SK-N-SH treated with all-trans-retinoic acid at 6 μM for 48 hours (cell line): Measurements from ENCODE around the gene HTR7.

Experiments
- ATAC-seq: fragments of 200-7000 bp; cut with Tn5 transposase; 3 replicates; pipeline ENCODE4 v1.9.1; 2020; ENCODE audit warnings: mild to moderate bottlenecking, moderate library complexity
- CSDC2 ChIP-seq: fragments of 250-450 bp; sonication (Bioruptor Pico); IDR thresholded peaks from 2 replicates; pipeline ENCODE4 v1.5.0; 2020; ENCODE audit warnings: mild to moderate bottlenecking, moderate library complexity
- ESRRG ChIP-seq: fragments of 250-450 bp; sonication (Bioruptor Pico); IDR thresholded peaks from 2 replicates; pipeline ENCODE4 v1.6.1; 2021; ENCODE audit warnings: mild to moderate bottlenecking
- GLIS3 ChIP-seq: fragments of 250-450 bp; sonication (Bioruptor Pico); IDR thresholded peaks from 2 replicates; pipeline ENCODE4 v1.5.0; 2020; ENCODE audit warnings: mild to moderate bottlenecking, moderate library complexity
- ISL1 ChIP-seq: fragments of 250-450 bp; sonication (Bioruptor Pico); IDR thresholded peaks from 2 replicates; pipeline ENCODE4 v2.1.2; 2022; ENCODE audit warnings: mild to moderate bottlenecking, moderate library complexity
- OSR1 ChIP-seq: fragments of 250-450 bp; sonication (Bioruptor Pico); IDR thresholded peaks from 2 replicates; pipeline ENCODE4 v1.8.0; 2022; ENCODE audit warnings: moderate library complexity, mild to moderate bottlenecking, inconsistent platforms
- PATZ1 ChIP-seq: fragments of 250-450 bp; sonication (Bioruptor Pico); IDR thresholded peaks from 2 replicates; pipeline ENCODE4 v1.8.0; 2020; ENCODE audit warnings: mild to moderate bottlenecking, moderate library complexity, borderline replicate concordance
- PPARA ChIP-seq: fragments of 250-450 bp; sonication (Bioruptor Pico); IDR thresholded peaks from 2 replicates; pipeline ENCODE4 v1.5.0; 2020; ENCODE audit warnings: mild to moderate bottlenecking, borderline replicate concordance
- RARB ChIP-seq: fragments of 250-450 bp; sonication (Bioruptor Pico); IDR thresholded peaks from 2 replicates; pipeline ENCODE4 v1.8.0; 2021; ENCODE audit warnings: mild to moderate bottlenecking, moderate library complexity
- SNAI2 ChIP-seq: fragments of 250-450 bp; sonication (Bioruptor Pico); IDR thresholded peaks from 2 replicates; pipeline ENCODE4 v1.5.0; 2020; ENCODE audit warnings: mild to moderate bottlenecking, moderate library complexity
- TCF4 ChIP-seq: fragments of 250-450 bp; sonication (Bioruptor Pico); IDR thresholded peaks from 2 replicates; pipeline ENCODE4 v1.8.0; 2021; ENCODE audit warnings: mild to moderate bottlenecking, moderate library complexity, borderline replicate concordance
- TOX ChIP-seq: fragments of 250-450 bp; sonication (Bioruptor Pico); IDR thresholded peaks from 2 replicates; pipeline ENCODE4 v1.8.0; 2021; ENCODE audit warnings: mild to moderate bottlenecking, moderate library complexity, borderline replicate concordance
- ZFP3 ChIP-seq: fragments of 250-450 bp; sonication (Bioruptor Pico); IDR thresholded peaks from 2 replicates; pipeline ENCODE4 v1.5.0; 2020; ENCODE audit warnings: mild to moderate bottlenecking, moderate library complexity
- ZFP30 ChIP-seq: fragments of 450-650 bp; formaldehyde crosslinking; IDR thresholded peaks from 2 replicates; pipeline ENCODE4 v1.5.0; 2022; ENCODE audit warnings: mild to moderate bottlenecking, moderate library complexity
- ZNF565 ChIP-seq: fragments of 450-650 bp; formaldehyde crosslinking; conservative IDR thresholded peaks from 2 replicates; pipeline ENCODE4 v1.5.0; 2020; ENCODE audit warnings: low read depth, mild to moderate bottlenecking, moderate library complexity
- ZNF70 ChIP-seq: fragments of 450-650 bp; formaldehyde crosslinking; IDR thresholded peaks from 2 replicates; pipeline ENCODE4 v1.5.0; 2020; ENCODE audit warnings: mild to moderate bottlenecking, moderate library complexity
- ZNF8 ChIP-seq: fragments of 450-650 bp; formaldehyde crosslinking; IDR thresholded peaks from 2 replicates; pipeline ENCODE4 v1.5.0; 2020; ENCODE audit warnings: mild to moderate bottlenecking, moderate library complexity
- TF ChIP-seq, protein P1 (sequence below): fragments of 250-450 bp; sonication (Bioruptor Pico); IDR thresholded peaks from 2 replicates; pipeline ENCODE4 v1.5.1; 2020; ENCODE audit warnings: low read depth, mild to moderate bottlenecking, moderate library complexity
- TF ChIP-seq, protein P2 (sequence below): fragments of 250-450 bp; sonication (Bioruptor Pico); IDR thresholded peaks from 2 replicates; pipeline ENCODE4 v1.5.1; 2021; ENCODE audit warnings: mild to moderate bottlenecking, moderate library complexity
- TF ChIP-seq, protein P3 (sequence below): fragments of 250-450 bp; sonication (Bioruptor Pico); IDR thresholded peaks from 2 replicates; pipeline ENCODE4 v1.5.0; 2020; ENCODE audit warnings: mild to moderate bottlenecking, moderate library complexity

The HTR7 gene

GRCh38 chr10:90804354-90804753, 53.5 kb downstream of the HTR7 start:
- ATAC-seq: no peak

DNA sequence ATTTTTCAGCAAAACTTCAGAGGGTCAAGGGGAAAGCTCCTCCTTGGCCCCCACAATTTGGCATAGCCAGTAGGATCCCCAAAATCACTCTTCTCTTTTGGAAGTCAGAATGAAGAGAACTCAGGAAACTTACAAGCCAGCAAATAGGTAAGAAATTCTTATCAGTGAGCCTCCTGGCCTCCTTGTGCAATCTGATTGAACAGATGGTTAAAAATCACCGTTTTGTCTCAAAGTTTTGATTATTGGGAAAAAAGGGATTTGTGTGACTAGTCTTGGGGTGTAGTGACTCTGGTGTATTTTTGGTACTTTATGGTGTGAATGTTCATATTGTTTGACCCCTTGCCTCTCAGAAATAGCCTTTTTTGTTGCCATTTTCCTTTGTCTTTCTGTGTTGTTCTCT, 56.2 kb downstream of the HTR7 start:
- TF ChIP-seq PATZ1 (CRISPR knock-in tag): no peak
- TF ChIP-seq SNAI2: no peak
- no peak for TF ChIP-seq GLIS3
- TF ChIP-seq OSR1 (CRISPR knock-in tag): no peak
- TF ChIP-seq TOX (CRISPR knock-in tag): no peak
- TF ChIP-seq ZNF565 (CRISPR knock-in tag): no peak
- no peak for TF ChIP-seq ZNF70 (CRISPR knock-in tag)
- no peak for TF ChIP-seq TCF4 (CRISPR knock-in tag)
- TF ChIP-seq PPARA (CRISPR knock-in tag): no peak
- TF ChIP-seq, protein P1, sequence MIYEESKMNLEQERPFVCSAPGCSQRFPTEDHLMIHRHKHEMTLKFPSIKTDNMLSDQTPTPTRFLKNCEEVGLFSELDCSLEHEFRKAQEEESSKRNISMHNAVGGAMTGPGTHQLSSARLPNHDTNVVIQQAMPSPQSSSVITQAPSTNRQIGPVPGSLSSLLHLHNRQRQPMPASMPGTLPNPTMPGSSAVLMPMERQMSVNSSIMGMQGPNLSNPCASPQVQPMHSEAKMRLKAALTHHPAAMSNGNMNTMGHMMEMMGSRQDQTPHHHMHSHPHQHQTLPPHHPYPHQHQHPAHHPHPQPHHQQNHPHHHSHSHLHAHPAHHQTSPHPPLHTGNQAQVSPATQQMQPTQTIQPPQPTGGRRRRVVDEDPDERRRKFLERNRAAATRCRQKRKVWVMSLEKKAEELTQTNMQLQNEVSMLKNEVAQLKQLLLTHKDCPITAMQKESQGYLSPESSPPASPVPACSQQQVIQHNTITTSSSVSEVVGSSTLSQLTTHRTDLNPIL (CRISPR knock-in tag): no peak
- no peak for TF ChIP-seq ZFP30
- TF ChIP-seq ZFP3 (CRISPR knock-in tag): no peak
- TF ChIP-seq, protein P2, sequence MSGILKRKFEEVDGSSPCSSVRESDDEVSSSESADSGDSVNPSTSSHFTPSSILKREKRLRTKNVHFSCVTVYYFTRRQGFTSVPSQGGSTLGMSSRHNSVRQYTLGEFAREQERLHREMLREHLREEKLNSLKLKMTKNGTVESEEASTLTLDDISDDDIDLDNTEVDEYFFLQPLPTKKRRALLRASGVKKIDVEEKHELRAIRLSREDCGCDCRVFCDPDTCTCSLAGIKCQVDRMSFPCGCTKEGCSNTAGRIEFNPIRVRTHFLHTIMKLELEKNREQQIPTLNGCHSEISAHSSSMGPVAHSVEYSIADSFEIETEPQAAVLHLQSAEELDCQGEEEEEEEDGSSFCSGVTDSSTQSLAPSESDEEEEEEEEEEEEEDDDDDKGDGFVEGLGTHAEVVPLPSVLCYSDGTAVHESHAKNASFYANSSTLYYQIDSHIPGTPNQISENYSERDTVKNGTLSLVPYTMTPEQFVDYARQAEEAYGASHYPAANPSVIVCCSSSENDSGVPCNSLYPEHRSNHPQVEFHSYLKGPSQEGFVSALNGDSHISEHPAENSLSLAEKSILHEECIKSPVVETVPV (CRISPR knock-in tag): no peak
- TF ChIP-seq RARB (CRISPR knock-in tag): no peak
- TF ChIP-seq, protein P3, sequence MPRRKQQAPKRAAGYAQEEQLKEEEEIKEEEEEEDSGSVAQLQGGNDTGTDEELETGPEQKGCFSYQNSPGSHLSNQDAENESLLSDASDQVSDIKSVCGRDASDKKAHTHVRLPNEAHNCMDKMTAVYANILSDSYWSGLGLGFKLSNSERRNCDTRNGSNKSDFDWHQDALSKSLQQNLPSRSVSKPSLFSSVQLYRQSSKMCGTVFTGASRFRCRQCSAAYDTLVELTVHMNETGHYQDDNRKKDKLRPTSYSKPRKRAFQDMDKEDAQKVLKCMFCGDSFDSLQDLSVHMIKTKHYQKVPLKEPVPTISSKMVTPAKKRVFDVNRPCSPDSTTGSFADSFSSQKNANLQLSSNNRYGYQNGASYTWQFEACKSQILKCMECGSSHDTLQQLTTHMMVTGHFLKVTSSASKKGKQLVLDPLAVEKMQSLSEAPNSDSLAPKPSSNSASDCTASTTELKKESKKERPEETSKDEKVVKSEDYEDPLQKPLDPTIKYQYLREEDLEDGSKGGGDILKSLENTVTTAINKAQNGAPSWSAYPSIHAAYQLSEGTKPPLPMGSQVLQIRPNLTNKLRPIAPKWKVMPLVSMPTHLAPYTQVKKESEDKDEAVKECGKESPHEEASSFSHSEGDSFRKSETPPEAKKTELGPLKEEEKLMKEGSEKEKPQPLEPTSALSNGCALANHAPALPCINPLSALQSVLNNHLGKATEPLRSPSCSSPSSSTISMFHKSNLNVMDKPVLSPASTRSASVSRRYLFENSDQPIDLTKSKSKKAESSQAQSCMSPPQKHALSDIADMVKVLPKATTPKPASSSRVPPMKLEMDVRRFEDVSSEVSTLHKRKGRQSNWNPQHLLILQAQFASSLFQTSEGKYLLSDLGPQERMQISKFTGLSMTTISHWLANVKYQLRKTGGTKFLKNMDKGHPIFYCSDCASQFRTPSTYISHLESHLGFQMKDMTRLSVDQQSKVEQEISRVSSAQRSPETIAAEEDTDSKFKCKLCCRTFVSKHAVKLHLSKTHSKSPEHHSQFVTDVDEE (CRISPR knock-in tag): no peak
- ATAC-seq: no peak

More at GRCh38 chr10:90804354-90804753, 53.5 kb downstream of the HTR7 start:
- TF ChIP-seq ESRRG (CRISPR knock-in tag) (no peak), ZNF8 (CRISPR knock-in tag) (no peak), ZNF70 (CRISPR knock-in tag) (no peak), ISL1 (CRISPR knock-in tag) (no peak), TOX (CRISPR knock-in tag) (no peak), TCF4 (CRISPR knock-in tag) (no peak), SNAI2 (no peak), RARB (CRISPR knock-in tag) (no peak), OSR1 (CRISPR knock-in tag) (no peak), CSDC2 (CRISPR knock-in tag) (no peak)
- TF ChIP-seq, protein P3 (CRISPR knock-in tag): no peak
- TF ChIP-seq, protein P2 (CRISPR knock-in tag): no peak
